D721Med (cell line): Measurements from ENCODE around the gene ABCA1.
A peak's percentile ranks its signal among the peaks of the same experiment; 100 is the strongest.
"Not testable (repeated sequence)": the region's sequence is repeated elsewhere in the genome, so short reads cannot be mapped to it uniquely, and the experiment has no call there.

Experiments
- DNase-seq: peaks from one replicate; pipeline ENCODE4 v3.0.0; 2011; ENCODE audit warnings: low spot score; ENCODE audit not compliant: insufficient read length
- FAIRE-seq: peaks from 2 replicates; lab custom pipeline; 2011; peaks lifted over from hg19 to GRCh38; lab: Jason Lieb, UNC
- CTCF ChIP-seq: IDR thresholded peaks from 2 replicates; pipeline ENCODE4 v1.5.1; 2012; ENCODE audit warnings: mild to moderate bottlenecking, control low read depth; ENCODE audit not compliant: insufficient read depth; ENCODE audit errors: missing control alignments

ABCA1 gene

GRCh38 chr9:104941597-104941996, 13.6 kb upstream of the ABCA1 start:
- DNase-seq (no peak), FAIRE-seq (peak; percentile 32)
- TF ChIP-seq CTCF, result no peak

- no peak for DNase-seq
- TF ChIP-seq CTCF, result no peak
- no peak for FAIRE-seq
These were observed 8.3 kb upstream of the ABCA1 start for GRCh38 chr9:104936291-104936690.

GRCh38 chr9:104935501-104935810, 7.5 kb upstream of the ABCA1 start:
- DNase-seq, FAIRE-seq: not testable (repeated sequence)

GRCh38 chr9:104934691-104935500, 6.9 kb upstream of the ABCA1 start:
- DNase-seq (no peak), FAIRE-seq (no peak)
- TF ChIP-seq CTCF, result no peak

- DNase-seq, FAIRE-seq: not testable (repeated sequence)
These were observed 5.1 kb upstream of the ABCA1 start for GRCh38 chr9:104933091-104933490.

- TF ChIP-seq CTCF, result no peak
- no peak for FAIRE-seq
These were observed 3.3 kb upstream of the ABCA1 start for GRCh38 chr9:104931256-104931655.

GRCh38 chr9:104927216-104927911, 591 bp downstream of the ABCA1 start:
- DNase-seq, result no peak
- FAIRE-seq, result no peak

More at GRCh38 chr9:104931256-104931655, 3.3 kb upstream of the ABCA1 start:
- no peak for DNase-seq

More at GRCh38 chr9:104927216-104927911, 591 bp downstream of the ABCA1 start:
- TF ChIP-seq CTCF, result no peak
